Measurements from ENCODE around the gene PRPSAP1.
"Not testable (repeated sequence)": the region's sequence is repeated elsewhere in the genome, so short reads cannot be mapped to it uniquely, and the experiment has no call there.

The PRPSAP1 gene

DNA sequence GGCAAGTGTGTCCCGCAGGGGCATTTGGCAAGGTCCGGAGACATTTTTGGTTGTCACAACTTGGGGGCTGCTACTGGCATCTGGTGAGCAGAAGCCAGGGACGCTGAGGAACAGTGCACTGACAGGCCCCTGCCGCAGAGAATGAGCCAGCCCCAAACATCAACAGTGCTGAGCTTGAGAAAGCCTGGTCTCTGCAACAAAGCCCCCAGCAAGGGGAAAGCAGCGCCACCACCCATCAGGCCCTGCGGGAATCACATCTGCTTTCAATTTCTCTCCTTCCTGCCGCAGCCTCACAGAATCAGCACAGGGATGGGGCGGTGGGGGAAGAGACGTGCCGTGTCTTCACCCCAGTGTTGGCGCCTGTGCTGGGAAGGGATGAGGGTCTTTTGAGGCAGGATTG is 14.8 kb upstream of the PRPSAP1 start:
- no peak for DNase-seq
- intact Hi-C loops (cut with DNase I): no loop called here

DNA sequence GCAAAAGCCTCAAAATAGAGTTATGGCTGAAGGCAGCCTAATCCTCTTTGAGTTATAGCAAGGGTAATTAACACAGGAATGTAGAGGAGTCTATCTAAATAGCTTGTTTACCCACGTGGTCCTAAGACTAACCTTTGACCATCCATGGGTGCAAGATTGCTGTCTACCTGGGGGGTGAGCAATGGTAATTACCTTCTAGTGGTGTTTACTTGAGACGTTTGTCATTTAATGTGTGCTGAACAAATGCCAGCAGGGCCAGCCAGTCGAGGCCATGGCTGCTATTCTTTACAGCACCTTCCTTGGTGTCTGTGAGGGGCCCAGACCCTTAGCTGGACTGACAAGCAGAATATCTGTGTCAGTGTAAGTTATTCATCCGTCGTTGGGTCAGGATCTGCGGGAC is 13.9 kb upstream of the PRPSAP1 start:
- intact Hi-C loops (cut with DNase I): no loop called here
- DNase-seq: no peak

- intact Hi-C loops (cut with DNase I): no loop called here
- no peak for DNase-seq
Measured at GRCh38 chr17:76366247-76366646, 12.5 kb upstream of the PRPSAP1 start.

DNA sequence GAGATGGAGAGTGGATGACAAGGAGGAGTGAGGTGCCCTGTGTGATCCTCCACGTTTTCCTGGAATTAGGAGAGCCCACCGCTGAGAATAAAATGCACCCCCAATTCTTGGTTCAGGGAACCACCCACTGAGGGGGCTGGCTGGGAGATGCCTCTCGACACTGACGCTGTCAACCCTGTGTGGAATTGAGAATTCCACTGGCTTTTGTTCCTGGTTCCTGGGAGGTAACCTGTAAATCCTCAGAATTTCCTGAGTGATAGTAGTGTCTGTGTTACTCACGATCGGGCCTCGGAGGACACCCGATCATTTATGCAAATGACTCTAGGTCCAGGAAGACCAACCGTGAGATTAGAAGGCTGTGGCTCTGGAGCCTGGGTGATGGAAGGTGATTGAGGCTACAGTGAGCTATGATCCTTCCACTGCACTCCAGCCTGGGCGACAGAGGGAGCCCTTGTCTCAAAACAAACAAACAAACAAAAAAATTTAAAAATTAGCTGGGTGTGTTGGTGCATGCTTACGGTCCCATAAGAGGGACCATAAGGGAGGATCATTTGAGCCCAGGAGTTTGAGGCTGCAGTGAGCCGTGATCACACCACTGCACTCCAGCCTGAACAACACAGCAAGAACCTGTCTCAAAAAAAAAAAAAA is 11.7 kb upstream of the PRPSAP1 start:
- DNase-seq: peak in 1 of 42 donors; percentile 24
- intact Hi-C loops (cut with DNase I): no loop called here

- DNase-seq: no peak
- intact Hi-C loops (cut with DNase I): no loop called here
Measured at GRCh38 chr17:76363107-76363842, 9.6 kb upstream of the PRPSAP1 start.

GRCh38 chr17:76360461-76360860 is 6.7 kb upstream of the PRPSAP1 start:
- intact Hi-C loops (cut with DNase I): no loop called here
- no peak for DNase-seq

GRCh38 chr17:76359776-76360175 is 6.1 kb upstream of the PRPSAP1 start:
- intact Hi-C loops (cut with DNase I); DNase-seq: not testable (repeated sequence)

DNA sequence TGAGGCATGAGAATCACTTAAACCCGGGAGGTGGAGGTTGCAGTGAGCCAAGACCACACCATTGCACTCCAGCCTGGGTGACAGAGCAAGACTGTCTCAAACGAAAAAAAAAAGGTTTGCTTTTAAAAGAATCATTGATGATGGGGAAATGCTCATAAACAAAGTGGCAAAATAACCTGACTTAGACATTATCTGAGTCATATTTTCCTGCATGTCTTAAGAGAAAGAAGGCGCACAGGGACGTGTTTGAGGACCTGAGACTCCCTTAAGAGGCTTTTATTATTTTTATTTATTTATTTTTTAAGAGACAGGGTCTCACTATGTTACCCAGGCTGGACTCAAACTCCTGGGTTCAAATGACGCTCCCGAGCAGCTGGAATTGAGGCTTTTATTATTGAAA is 5.7 kb upstream of the PRPSAP1 start:
- DNase-seq: no peak

DNA sequence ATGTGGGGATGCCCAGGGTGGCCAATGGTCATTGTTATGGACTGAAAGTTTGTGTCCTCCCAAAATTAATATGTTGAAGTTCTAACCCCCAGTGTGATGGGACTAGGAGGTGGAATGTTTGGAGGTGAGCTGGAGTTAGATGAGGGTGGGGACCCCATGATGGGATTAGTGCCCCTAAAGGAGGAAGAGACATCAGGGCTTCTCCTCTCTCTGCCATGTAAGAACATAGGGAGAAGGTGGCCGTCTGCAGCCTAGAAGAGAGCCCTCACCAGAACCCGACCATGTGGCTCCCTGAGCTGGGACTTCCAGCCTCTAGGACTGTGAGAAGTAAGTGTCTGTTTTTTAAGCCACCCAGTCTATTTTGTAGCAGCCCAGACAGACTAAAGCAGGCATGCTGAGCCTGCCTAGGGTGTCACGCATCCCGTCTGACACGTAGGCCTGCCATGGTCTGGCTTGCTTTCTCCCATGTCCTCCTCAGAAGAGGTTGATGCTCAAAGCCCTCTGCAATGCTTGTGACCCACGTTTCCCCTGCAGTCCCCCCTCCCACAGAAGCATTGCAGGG is 4.0 kb upstream of the PRPSAP1 start:
- DNase-seq: no peak
- intact Hi-C loops (cut with DNase I): no loop called here

More for the DNA sequence above, 5.7 kb upstream of the PRPSAP1 start:
- intact Hi-C loops (cut with DNase I): no loop called here

DNA sequence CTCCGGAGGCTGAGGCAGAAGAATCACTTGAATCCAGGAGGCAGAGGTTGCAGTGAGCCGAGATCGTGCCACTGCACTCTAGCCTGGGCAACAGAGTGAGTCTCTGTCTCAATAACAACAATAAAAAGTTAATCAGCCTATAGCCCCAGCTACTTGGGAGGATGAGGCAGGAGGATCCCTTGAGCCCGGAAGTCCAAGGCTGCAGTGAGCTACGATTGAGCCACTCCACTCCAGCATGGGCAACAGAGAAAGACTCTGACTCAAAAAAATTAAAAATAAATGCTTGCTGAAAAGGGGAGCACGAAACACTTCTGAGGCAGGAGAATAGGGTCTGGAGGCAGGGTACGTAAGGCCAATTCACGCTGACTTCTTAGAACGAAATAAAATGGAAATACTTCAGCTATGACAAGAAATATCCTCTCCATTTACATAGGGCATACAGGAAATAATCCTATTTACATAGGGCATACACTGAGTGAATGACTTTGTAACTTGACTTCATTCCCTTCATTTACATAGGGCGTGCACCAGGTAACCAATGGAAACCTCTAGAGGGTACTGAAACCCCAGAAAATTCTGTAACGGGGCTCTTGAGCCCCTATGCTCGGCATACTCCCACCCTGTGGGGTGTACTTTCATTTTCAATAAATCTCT is 3.2 kb upstream of the PRPSAP1 start:
- intact Hi-C loops (cut with DNase I): no loop called here
- DNase-seq: no peak

DNA sequence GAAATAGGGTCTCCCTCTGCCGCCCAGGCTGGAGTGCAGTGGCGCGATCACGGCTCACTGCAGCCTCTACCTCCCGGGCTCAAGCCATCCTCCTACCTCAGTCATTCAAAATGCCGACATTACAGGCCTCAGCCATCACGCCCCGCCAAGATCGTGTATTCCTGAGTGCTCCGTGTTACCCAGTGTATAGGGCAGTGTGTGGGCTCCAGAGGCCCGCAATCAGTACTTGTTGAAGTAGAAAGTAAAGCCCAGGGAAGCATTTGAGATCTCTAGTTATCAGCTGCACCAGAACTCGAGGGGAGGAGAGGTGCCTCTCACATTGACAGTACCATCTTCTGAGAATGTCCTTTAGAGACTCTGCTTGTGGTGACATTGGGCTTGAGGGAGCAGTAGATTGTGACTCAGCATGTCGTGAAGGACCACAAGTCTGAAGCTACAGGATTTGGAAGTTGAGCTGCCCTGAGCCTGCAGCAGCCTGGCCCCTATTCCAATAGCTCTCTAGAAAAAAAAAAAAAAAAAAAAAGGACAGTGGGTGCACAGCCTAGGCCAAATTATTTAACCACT is 1.1 kb upstream of the PRPSAP1 start:
- intact Hi-C loops (cut with DNase I): loop anchor here (5.0 kb wide), 1 partner anchor 32 kb away; no protein-coding TSS in a partner anchor
- DNase-seq: peak in 1 of 42 donors; percentile 20

- intact Hi-C loops (cut with DNase I): loop anchor here (5.0 kb wide), 1 partner anchor 33 kb away; no protein-coding TSS in a partner anchor
Measured at GRCh38 chr17:76354317-76354729, 607 bp upstream of the PRPSAP1 start.

GRCh38 chr17:76353004-76353598 is 615 bp downstream of the PRPSAP1 start:
- intact Hi-C loops (cut with DNase I): loop anchor here (5.0 kb wide), 1 partner anchor 34 kb away; no protein-coding TSS in a partner anchor
- DNase-seq: peak in 27 of 42 donors; percentile 11 to 59 (median 32)

More at GRCh38 chr17:76354317-76354729, 607 bp upstream of the PRPSAP1 start:
- peak in 1 of 42 donors; percentile 29 for DNase-seq

DNA sequence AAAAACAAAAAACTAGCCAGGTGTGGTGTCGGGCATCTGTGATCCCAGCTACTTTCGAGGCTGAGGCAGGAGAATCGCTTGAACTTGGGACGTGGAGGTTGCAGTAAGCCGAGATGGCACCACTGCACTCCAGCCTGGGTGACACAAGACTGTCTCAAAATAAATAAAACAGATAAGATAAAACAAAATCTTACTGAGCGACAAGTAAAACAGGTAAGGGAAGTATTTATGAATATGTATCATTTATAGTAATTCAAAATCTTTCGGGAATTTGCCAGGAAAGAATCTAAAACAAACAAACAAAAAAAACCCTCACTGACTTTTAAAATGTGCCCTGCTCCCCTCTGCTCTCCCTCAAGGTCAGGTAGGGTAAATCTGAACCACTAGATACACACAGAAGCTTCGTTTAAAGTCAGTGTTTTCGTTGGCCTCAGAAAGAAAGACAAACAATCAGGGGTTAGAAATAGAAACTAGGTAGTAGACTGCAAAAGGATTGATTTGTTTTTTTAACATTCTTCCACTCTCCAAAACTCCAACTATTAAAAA is 2.1 kb downstream of the PRPSAP1 start:
- no peak for DNase-seq

DNA sequence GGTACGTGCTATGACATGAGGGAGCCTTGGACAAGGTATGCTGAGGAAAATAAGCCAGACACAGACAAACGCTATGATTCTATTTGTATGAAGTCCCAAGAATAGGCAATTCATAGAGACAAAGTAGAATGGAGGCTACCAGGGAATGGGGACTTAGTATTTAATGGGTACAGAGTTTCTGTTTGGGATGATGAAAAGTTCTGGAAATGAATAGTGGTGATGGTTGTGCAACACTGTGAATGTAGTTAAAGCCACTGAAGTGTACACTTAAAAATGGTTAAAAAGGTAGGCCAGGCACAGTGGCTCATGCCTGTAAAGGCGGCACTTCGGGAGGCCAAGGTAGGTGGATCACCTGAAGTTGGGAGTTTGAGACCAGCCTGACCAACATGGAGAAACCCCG is 3.3 kb downstream of the PRPSAP1 start:
- intact Hi-C loops (cut with DNase I): loop anchor here (5.0 kb wide), 1 partner anchor 37 kb away; no protein-coding TSS in a partner anchor
- peak in 1 of 42 donors; percentile 12 for DNase-seq

More for the DNA sequence above, 2.1 kb downstream of the PRPSAP1 start:
- intact Hi-C loops (cut with DNase I): loop anchor here (5.0 kb wide), 1 partner anchor 36 kb away; no protein-coding TSS in a partner anchor

DNA sequence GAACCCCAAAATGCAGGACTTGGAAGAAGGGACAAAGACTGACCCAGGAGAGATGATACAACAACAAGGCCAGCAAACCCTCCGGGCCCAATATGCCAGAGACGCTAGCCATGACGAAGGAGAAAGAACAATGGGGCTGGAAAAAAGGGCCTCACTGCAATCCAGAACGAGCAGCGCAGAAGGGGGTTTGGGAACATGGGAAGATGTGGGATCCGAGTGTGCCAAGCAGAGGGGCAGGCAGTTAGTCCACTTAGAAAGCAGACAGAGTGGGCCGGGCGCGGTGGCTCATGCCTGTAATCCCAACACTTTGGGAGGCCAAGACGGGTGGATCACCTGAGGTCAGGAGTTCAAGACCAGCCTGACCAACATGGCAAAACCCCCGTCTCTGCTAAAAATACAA is 6.8 kb downstream of the PRPSAP1 start:
- intact Hi-C loops (cut with DNase I); DNase-seq: not testable (repeated sequence)

GRCh38 chr17:76345377-76345974 is 8.2 kb downstream of the PRPSAP1 start:
- no peak for DNase-seq
- intact Hi-C loops (cut with DNase I): no loop called here

GRCh38 chr17:76343106-76343505 is 10.6 kb downstream of the PRPSAP1 start:
- no peak for DNase-seq
- intact Hi-C loops (cut with DNase I): no loop called here

Measured in head of caudate nucleus (tissue), 42 donors.